ENCODE measurements around the gene GSTK1.

DNA sequence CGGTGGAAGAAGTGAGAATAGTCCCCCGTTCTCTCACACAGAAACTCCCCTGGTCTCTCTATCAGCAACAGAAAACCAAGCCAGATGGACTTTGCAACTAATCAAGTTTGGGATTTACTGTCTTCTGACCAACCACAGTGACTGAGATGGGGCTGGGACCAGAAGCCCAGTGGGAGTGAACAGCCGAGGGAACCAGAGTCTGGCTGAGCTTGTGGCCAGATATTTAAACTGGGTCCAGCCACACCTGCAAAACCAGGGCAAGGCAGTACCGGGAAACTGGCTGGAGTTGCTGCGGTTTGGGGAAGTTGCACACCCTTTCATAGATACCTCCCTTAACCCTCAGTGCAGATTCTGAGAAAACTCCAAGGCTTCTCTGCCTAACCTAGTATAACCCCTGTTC, 6.0 kb downstream of the GSTK1 start:
- TF ChIP-seq CTCF (IDR thresholded peaks at IDR 0.05; ENCODE audit: low read depth, low read length, poor library complexity, severe bottlenecking): no peak
- TF ChIP-seq EZH2phosphoT487 (IDR thresholded peaks at IDR 0.05; ENCODE audit: borderline replicate concordance, low read length): no peak
